Activated T-cell treated with anti-CD3 and anti-CD28 coated beads for 4 hours (primary cell): ENCODE results near the gene CST6.

ENCODE experiments used
- DNase-seq: peaks from one replicate; pipeline ENCODE4 v3.0.0-alpha.2; 2020

The CST6 gene, protein sequence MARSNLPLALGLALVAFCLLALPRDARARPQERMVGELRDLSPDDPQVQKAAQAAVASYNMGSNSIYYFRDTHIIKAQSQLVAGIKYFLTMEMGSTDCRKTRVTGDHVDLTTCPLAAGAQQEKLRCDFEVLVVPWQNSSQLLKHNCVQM

DNA sequence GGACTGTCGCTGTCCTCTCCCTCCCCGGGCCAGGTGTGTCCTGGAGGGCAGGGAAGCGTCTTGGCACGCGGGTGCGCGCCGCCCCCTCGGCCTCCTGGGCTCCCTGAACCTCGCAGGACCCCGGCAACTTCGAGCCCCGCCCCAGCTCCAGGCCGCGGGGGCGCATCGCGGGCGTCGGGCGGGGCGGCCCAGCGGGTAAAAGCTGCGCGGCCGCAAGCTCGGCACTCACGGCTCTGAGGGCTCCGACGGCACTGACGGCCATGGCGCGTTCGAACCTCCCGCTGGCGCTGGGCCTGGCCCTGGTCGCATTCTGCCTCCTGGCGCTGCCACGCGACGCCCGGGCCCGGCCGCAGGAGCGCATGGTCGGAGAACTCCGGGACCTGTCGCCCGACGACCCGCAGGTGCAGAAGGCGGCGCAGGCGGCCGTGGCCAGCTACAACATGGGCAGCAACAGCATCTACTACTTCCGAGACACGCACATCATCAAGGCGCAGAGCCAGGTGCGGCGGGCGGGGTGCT lies at the start of gene CST6:
Gene CST6 (plus strand): TSS at position 224 of the 519 bp plus-strand sequence. CDS start 37 bp downstream, at position 261.
- DNase-seq: no peak

DNA sequence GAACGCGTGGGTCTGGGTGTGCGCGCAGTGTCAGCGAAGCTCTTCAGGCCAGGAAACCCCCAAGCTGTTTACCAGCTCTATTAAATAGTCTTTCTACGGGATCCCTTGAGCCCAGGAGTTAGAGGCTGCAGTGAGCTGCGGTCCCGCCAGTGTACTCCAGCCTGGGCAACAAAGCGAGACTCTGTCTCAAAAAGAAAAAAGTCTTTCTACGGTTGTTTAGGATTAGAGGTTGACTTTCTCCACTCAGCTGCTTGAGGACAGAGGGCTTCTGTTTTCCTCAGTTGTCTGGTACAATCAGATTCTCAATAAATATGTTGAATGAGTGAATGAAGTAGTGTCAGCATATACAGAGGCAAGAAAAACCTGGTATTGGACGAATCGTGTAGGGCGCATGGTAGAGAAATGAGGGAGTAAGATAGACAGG lies 49.7 kb upstream of the CST6 start:
- DNase-seq: no peak

DNA sequence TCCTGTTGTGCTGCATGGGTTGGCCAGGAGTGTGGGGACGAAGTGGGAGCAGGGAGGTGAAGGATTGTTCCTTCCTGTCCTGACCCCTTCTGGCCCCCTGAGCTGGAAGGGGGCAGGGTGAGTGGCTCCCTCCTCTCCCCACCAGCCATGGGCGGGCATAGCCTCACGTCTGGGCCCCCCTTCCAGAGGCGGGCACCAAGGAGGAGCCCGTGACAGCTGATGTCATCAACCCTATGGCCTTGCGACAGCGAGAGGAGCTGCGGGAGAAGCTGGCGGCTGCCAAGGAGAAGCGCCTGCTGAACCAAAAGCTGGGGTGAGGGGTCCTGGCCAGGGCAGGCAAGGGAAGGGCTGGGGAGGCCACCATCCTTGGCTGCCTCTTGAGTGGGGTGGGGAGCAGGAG lies 46.9 kb upstream of the CST6 start:
- no peak for DNase-seq

DNA sequence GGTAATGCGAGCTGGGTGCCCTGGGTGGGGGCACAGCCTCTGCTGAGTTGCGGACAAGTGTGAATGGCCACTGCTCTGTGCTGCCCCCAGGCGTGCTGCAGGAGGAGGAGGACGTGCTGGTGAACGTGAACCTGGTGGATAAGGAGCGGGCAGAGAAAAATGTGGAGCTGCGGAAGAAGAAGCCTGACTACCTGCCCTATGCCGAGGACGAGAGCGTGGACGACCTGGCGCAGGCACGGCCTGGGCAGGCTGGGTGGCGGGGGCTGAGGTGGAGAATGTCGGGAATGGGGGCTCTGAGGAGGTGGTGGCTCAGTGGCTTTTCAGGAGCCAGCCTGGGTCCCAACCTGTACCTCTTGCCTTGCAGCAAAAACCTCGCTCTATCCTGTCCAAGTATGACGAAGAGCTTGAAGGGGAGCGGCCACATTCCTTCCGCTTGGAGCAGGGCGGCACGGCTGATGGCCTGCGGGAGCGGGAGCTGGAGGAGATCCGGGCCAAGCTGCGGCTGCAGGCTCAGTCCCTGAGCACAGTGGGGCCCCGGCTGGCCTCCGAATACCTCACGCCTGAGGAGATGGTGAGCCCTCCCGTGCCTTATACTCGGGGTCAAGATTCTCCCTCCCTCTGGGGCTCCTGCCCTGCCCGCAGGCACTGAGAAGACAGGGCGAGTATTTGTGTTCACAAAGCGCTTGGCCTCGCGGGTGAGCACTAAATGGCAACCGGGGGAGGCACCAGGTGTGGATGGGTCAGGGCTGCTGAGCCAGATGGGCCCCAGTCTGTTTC lies 45.6 kb upstream of the CST6 start:
- DNase-seq: no peak

DNA sequence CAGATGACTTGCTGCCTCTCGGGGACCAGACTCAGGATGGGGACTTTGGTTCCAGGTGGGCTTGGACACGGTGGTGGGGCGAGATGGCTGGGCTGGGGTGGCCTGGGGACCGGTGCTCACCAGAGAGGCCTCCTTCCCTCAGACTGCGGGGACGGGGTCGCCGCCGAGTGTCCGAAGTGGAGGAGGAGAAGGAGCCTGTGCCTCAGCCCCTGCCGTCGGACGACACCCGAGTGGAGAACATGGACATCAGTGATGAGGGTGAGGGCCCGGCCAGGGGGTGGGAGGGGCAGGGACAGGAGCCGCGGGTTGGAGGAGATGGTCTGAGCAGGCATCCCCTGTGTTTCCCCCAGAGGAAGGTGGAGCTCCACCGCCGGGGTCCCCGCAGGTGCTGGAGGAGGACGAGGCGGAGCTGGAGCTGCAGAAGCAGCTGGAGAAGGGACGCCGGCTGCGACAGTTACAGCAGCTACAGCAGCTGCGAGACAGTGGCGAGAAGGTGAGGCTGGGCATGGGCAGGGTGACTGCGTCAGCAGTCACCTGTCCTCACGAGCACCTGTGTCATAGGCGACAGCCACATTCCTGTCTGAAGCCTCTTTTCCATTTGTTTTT lies 44.4 kb upstream of the CST6 start:
- no peak for DNase-seq

DNA sequence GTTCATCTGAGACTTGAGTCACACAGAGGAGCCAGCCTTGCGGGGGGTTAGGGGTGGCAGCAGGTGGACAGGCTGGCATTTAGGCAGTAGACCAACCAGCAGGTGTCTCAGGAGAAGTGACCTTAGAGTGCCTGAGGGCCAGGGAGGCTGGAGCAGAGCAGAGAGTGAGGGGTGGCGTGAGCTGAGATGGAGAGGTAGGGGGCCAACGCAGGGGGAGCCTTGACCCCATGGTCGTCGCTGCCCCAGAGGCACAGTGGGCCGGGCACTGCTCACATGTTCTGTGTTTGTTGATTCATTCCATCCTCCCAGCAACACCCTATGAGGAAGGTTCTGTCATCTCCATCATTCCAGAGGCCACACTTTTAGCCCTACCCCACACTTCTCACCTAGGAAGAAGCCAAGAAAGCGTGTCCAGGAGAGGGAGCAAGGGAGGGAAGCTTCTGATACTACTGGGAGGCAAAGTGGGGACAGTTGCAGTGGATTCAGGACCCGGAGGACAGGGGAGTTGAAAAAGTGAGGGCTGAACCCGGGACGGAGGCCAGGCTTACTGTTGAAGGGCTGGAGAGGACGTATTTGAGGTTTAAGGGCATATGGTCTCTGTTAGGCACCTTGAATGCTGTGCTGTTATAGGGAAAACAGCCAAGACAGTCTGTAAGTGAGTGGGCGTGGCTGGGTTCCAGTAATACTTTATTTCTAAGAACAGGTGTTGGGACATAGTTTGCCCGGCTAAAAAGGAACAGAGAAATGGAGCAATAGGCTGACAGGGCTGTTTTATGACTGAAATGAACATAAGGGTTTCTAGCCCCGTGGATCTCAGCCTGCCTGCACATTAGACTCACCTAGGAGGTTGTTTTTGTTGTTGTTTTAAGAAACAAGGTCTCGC lies 43.0 kb upstream of the CST6 start:
- no peak for DNase-seq

DNA sequence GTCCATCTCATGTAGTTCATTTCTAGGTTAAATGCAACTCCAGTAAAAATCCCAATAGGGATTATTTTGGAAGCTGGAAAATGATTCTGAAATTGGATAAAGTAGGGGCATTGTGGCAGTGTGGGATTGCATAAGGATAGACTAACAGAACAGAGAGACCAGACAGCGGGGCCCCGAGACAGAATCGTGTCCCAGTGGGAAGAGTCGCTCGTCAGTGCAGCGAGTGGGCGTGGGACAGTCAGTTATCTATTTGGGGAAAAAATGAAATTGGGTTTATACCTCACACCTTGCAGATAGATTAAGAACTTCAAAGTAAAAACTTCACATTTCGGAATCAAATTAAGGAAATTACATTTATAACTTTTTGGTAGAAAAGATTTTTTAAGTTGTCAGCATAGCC lies 39.7 kb upstream of the CST6 start:
- DNase-seq: no peak

DNA sequence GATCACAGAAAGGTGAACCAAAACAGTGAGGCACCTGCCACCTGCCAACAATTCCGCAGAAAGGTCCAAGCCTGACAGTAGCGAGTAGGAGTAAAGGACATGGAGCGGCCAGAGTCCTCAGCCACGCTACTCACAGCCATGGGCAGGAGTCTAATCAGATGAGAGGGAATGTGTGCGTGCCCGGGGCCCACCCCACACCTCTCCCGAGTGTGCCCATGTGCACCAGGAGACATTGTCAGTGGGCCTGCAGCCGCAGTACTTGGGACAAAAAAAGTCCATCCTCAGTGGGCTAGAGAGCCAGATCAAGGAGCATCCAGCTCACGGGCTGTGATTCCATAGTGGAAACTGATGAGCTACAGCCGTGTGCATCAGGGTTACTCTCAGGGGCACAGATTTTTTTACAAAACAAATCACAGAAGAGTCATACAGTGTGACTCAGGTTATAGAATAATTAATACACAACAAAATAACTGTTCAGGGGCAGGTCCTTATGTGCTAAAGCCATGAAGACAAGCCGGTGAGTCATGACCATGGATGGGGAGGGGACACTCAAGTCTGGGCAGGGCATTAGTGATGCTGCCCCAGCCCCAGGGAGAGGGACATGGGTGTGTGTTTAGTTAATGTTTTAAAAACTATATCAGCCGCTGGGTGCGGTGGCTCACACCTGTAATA lies 38.2 kb upstream of the CST6 start:
- no peak for DNase-seq

DNA sequence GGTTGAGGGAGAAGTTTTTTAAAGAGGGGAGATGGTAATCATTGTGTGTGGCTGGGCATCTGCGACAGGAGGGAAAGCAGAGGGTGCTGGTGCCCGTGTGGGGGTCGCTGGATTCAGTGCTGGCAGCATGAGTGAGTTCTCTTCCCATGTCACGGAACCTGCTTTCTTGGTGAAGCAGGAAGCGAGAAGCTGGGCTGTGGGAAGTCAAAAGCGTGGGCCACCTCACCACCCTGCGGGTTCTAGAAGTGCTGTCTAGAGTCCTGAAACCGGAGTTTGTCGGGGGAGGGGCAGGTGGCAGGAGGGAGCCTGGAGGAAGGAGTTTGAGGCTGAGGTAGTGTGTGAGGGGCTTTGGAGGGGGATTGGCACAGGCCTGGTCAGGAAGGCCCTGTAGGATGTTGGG lies 36.0 kb upstream of the CST6 start:
- no peak for DNase-seq

DNA sequence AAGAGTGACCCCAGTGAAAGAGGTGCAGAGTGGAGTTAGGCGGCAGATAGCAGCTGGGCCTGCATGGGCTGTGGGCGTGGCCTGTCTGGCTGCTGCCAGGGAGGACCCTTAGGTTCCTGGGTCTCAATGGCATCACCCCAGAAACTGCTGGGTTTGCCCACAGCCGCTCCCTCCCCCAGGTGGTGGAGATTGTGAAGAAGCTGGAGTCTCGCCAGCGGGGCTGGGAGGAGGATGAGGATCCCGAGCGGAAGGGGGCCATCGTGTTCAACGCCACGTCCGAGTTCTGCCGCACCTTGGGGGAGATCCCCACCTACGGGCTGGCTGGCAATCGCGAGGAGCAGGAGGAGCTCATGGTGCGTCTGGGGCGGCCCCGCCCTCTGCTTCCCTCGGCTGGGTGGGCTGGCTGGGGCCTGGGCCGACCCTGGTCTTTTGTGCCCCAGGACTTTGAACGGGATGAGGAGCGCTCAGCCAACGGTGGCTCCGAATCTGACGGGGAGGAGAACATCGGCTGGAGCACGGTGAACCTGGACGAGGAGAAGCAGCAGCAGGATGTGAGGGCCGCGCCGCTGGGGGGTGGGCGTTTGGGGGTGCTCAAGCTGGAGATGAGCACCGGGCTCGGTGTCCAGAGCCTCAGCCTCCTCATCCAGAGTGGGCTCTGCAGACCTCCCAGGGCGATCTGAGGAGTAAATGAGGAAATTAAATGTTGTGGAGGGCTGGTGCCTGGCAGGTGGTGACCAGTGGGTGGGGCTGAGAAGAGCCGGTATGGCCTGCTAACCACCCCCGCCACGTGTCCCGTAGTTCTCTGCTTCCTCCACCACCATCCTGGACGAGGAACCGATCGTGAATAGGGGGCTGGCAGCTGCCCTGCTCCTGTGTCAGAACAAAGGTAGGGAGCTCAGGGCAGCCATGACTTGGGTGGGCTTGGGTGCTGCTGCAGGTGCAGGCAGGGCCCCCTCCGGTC lies 35.3 kb upstream of the CST6 start:
- no peak for DNase-seq

DNA sequence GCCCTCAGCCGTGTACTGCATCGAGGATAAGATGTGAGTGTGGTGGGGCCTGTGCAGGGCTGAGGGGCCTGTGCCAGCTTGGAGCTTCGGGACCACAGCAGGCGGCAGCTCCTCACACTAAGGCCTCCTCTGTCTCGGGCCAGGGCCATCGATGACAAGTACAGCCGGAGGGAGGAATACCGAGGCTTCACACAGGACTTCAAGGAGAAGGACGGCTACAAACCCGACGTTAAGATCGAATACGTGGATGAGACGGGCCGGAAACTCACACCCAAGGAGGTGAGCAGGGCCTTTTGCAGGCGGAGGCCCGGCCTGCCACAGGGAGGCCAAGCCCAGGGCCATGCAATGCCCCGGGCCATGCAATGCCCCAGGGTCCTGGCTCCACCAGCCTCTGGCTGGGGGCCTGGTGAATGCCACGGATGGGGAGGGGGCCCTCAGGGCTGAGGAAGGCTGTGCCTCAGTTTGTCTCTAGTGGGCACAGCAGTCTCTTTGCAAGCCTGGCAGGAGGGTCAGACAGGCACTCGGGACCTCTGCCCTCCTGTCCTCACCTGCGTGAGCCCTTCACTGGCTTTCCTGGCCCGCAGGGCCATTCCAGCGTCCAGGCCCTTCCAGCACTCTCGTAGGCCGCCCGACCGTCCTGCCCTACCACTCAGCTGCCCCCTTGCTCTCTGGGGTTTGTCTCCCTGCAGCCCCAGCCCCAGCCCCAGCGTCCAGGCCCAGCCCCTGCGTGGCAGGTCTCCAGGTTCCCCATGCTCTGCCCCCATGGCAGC lies 34.0 kb upstream of the CST6 start:
- no peak for DNase-seq

DNA sequence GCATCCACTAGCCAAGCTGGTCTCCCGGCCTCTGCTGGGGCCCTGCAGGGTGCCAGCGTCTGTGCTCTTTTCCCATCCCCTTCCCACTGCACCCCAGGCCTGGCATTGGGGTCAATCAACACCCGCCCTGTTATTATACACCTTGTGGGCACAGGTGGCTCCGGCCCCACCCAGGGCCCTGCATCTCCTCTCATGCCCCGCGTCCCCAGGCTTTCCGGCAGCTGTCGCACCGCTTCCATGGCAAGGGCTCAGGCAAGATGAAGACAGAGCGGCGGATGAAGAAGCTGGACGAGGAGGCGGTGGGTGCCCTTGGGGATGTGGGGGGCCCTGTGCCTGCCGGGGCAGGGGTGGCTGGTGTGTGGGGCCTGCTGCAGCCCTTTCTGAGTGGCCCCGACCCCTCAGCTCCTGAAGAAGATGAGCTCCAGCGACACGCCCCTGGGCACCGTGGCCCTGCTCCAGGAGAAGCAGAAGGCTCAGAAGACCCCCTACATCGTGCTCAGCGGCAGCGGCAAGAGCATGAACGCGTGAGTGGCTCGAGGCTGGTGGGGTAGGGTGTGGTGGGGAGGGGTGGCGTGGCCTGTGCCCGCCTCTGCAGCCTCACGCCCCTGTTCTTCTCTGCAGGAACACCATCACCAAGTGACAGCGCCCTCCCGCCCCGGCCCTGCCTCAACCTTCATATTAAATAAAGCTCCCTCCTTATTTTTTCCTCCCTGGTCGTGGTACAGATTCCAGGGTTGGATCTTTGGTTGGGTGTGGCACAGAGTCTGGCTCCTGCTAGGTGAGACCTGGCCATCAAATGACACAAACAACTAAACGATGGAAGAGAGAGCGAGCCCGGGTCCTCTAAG lies 33.2 kb upstream of the CST6 start:
- no peak for DNase-seq

DNA sequence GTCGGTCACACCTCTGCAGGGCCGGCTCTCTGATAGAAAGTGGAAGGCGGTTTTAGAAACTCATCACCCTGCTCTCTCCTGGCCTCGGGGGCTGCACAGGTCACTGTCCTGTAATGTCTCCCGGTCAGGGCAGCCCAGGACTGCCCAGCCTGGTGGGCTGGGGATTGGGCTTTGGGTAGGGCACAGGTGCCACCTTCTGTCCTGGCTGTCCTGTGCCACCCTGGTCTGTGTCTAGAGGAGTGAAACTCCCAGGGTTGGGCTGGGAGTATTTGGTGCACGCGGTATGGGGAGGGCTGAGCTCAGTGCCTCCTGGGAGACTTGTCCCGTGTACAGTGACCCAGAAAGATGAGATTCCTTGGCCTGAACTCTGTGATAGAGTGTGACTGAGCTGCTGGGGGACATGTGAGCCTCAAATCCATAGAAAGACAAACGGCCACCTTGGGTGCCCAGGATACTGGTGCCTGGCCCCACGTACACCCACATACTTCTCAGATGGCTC lies 32.5 kb upstream of the CST6 start:
- DNase-seq: no peak

DNA sequence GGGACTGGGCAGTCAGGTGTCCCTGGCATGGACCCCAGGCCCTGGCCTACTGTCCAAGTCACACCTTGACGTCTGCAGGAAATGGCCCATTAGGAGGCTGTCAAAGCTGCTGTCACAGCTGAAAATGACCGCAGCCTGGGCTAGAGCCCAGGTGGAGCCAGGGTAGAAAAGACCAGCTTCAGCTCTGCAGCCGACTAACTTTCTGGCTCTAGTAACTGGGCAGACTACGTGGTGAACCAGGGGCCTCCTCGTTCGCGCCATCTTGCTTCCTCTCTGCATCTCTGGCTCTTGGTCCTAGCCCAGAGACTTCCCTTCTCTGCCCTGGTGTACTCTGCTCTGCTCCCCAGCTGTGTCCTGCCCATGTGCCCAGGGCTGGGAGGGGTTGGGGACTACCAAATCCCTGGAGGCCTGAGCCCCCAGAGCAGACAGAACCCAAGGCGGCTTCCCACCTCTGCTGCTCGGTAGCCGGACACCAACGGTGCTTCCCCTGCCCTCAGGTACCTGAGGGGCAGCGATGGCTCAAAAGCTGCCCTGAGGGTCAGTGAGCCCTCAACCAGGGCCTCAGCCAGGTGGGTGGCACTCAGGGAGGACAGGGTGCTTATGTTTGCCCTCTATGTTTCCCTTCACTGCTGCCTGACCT lies 30.6 kb upstream of the CST6 start:
- no peak for DNase-seq

DNA sequence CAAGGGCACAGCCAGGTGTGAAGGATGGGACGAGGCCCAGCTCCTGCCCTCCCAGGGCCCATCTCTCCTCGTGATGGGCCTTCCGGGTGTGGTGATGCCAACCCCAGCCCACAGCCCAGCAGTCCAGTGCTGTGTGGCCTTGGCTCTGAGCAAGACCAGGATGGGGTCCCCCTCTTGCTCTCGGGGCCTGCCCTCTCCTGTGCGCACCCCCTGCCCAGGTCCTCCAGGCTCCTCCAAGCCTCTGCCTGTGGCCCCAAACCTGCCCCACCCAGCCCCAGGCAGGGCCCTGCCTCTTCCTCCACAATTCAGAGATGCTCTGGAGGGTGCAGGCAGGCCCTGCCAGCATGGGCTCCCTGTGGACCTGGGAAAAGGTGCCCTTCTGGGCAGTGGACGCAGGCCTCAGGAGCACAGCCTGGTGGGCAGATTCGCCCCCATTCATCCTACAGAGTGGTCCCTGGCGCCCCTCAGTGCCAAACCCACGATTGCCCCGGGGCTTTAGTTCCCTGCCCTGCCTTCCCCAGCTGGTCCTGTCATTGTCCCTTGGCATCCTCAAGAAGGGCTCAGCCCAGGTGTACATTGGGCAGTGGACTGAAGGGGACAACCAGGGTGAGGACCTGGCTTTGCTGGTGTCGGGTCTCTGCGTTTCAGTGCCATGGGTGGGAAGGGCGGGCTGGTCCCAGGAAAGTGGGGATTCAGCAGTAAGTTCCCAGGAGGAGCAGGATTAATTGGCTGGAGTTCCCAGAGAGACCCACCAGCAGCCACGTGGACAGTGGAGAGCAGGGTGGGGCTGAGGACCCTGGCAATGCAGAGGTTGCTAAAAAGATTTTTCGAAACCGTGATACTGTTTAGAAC lies 29.6 kb upstream of the CST6 start:
- no peak for DNase-seq

DNA sequence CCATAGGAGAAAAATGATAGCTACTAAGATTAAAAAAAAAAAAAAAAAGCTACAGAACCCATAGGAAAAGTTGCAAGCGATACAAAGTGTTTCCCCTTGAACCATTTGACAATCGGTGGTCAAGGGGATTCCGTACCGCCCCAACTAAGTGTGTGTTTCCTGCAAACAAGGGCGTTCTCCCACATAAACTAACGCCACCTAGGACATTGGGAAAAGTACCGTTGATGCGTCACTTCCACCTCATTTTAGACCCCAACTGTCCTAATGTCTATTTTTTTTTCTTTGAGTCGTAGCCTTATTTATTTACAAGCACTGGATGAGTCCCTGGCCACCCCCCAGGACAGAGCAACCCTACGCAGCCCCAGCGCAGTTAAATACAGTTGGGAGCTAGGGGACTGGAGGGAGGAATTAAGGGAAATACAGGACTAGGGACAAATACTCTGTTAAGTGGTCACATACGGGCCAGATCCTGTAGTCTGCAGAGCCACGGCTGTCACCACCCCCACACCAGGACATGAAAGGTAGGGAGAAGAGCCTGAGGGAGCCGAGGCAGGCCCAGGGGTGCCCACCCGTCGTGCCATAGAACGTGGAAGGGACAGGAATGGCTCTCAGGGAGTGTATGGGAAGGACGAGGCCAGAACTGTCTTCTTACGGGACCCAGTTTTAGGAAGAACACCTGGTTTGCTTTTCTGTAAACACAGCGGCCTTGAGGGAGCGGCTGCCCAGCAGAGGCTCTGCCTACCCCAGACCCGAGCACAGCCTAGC lies 28.8 kb upstream of the CST6 start:
- DNase-seq: no peak

DNA sequence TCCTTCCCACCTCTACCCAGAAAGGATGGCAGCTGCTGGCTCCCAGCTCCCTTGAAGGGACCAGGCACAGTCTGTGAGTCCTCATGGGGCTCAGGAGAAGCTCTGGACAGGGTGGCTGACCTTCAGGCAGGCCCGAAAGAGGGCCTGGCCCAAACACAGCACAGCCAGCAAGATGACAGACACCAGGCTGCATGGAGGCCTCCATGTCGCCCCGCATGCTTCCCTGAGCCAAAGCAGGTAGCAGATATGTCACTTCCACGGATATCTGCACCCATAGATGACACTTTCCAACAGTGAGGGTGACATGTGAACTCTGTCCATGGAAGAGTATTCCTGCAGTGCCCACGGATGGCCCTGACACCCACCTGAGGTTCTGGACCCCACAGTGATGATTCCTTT lies 28.2 kb upstream of the CST6 start:
- DNase-seq: no peak
